HepG2 (cell line): ENCODE results near the gene SCARB2. TPM values are rescaled to one million over a fixed set of nuclear protein-coding genes. Genes with fewer than 3 reads are reported as not detected.

Source experiments
- ELF1 ChIP-seq: sonication (generic); formaldehyde crosslinking; IDR thresholded peaks from 2 replicates; pipeline ENCODE4 v1.4.0; 2020; ENCODE audit warnings: missing genetic modification reagents
- HNRNPUL1 ChIP-seq: fragments of 200-400 bp; formaldehyde crosslinking; IDR thresholded peaks from 2 replicates; pipeline ENCODE4 v1.6.1; 2017; ENCODE audit warnings: low read depth, mild to moderate bottlenecking, low read length, moderate library complexity
- XBP1 ChIP-seq: sonication (generic); formaldehyde crosslinking; IDR thresholded peaks from 2 replicates; pipeline ENCODE4 v1.5.0; 2020; ENCODE audit warnings: missing genetic modification reagents
- ZFYVE20 ChIP-seq: sonication (generic); formaldehyde crosslinking; IDR thresholded peaks from 2 replicates; pipeline ENCODE4 v1.8.0; 2023; ENCODE audit warnings: low read depth, mild to moderate bottlenecking, moderate library complexity, missing genetic modification reagents, borderline replicate concordance
- ZNF570 ChIP-seq: sonication (generic); formaldehyde crosslinking; IDR thresholded peaks from 2 replicates; pipeline ENCODE4 v1.4.0; 2020; ENCODE audit warnings: mild to moderate bottlenecking, missing genetic modification reagents, borderline replicate concordance
- ZNF749 ChIP-seq: sonication (generic); formaldehyde crosslinking; IDR thresholded peaks from 2 replicates; pipeline ENCODE4 v1.8.0; 2022; ENCODE audit warnings: mild to moderate bottlenecking, missing genetic modification reagents, moderate library complexity, borderline replicate concordance
- polyA plus RNA-seq, 8 experiments: library from polyadenylated mRNA; depleted of rRNA in 3 of 8; stranded (reverse) in 7 of 8; unstranded in 1 of 8; fragments of >200 nt; fragmentation: Illumina TruSeq in 4 of 8; extraction: Trizol in 4 of 8; gene quantifications; 2 replicates each; pipeline versions ENCODE4 v1.2.1 to v1.2.3, GENCODE V29; 2011 to 2016; ENCODE audit warnings: low read depth in 4 of 8, missing spikeins in 1 of 8, mixed read lengths in 1 of 8; ENCODE audit not compliant: insufficient read depth in 1 of 8
- total RNA-seq, 5 experiments: library from RNA; depleted of rRNA; stranded (reverse); fragments of >200 nt; fragmentation: Illumina TruSeq; extraction: Trizol; gene quantifications; 2 replicates each; pipeline ENCODE4 v1.2.3, GENCODE V29; 2016; ENCODE audit warnings: low read depth in 1 of 5
- TF ChIP-seq, protein P1 (sequence below), 2 experiments: sonication (generic) in 1 of 2; formaldehyde crosslinking in 1 of 2; IDR thresholded peaks; 2 replicates each; pipeline versions ENCODE4 v1.4.0 to v1.6.1; 2018 to 2020; ENCODE audit warnings: missing genetic modification reagents in 2 of 2, borderline replicate concordance in 1 of 2, low read depth in 1 of 2, mild to moderate bottlenecking in 1 of 2, missing biosample characterization in 1 of 2
- TF ChIP-seq, protein P2 (sequence below): sonication (generic); formaldehyde crosslinking; IDR thresholded peaks from 2 replicates; pipeline ENCODE4 v1.8.1; 2023; ENCODE audit warnings: missing genetic modification reagents, inconsistent platforms, borderline replicate concordance
- TF ChIP-seq, protein P3 (sequence below): sonication (generic); formaldehyde crosslinking; IDR thresholded peaks from 2 replicates; pipeline ENCODE4 v1.5.1; 2020; ENCODE audit warnings: mild to moderate bottlenecking, missing genetic modification reagents, moderate library complexity

SCARB2 gene
- total and polyA plus RNA-seq, 2 of the 13 experiments (the other 11 are each of a cell fraction or from before 2014, with no cell fraction given) = 40.6 to 43.4 TPM

DNA sequence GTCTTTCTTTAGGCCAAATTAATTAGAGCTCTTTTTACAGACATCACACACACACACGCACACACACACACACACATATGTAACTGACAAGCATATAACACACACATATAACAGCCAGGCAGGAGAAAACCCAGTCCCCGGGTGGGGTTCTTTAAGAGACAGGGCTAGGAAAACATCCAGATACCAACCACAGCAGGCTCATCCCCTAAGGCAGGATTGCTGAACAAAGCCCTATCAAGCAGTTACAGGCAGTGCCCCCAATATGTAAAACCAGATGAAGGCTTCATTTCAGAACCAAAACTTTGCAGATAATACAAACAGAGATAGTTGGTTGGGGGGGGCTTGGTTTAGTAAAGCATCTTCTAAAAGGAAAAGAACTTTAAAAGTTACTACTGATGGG is 19.9 kb upstream of the SCARB2 start (continued):
- TF ChIP-seq, protein P1, sequence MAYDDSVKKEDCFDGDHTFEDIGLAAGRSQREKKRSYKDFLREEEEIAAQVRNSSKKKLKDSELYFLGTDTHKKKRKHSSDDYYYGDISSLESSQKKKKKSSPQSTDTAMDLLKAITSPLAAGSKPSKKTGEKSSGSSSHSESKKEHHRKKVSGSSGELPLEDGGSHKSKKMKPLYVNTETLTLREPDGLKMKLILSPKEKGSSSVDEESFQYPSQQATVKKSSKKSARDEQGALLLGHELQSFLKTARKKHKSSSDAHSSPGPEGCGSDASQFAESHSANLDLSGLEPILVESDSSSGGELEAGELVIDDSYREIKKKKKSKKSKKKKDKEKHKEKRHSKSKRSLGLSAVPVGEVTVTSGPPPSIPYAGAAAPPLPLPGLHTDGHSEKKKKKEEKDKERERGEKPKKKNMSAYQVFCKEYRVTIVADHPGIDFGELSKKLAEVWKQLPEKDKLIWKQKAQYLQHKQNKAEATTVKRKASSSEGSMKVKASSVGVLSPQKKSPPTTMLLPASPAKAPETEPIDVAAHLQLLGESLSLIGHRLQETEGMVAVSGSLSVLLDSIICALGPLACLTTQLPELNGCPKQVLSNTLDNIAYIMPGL (CRISPR knock-in tag; IDR thresholded peaks at IDR 0.05; ENCODE audit: borderline replicate concordance in 1 of 2, low read depth in 1 of 2) = no peak
- TF ChIP-seq ZNF570 (CRISPR knock-in tag) (no peak), ELF1 (CRISPR knock-in tag) (no peak), HNRNPUL1 (no peak), XBP1 (CRISPR knock-in tag) (no peak), ZFYVE20 (CRISPR knock-in tag) (no peak), ZNF749 (CRISPR knock-in tag) (no peak)
- TF ChIP-seq, protein P2, sequence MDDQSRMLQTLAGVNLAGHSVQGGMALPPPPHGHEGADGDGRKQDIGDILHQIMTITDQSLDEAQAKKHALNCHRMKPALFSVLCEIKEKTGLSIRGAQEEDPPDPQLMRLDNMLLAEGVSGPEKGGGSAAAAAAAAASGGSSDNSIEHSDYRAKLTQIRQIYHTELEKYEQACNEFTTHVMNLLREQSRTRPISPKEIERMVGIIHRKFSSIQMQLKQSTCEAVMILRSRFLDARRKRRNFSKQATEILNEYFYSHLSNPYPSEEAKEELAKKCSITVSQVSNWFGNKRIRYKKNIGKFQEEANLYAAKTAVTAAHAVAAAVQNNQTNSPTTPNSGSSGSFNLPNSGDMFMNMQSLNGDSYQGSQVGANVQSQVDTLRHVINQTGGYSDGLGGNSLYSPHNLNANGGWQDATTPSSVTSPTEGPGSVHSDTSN = no peak
- TF ChIP-seq, protein P3, sequence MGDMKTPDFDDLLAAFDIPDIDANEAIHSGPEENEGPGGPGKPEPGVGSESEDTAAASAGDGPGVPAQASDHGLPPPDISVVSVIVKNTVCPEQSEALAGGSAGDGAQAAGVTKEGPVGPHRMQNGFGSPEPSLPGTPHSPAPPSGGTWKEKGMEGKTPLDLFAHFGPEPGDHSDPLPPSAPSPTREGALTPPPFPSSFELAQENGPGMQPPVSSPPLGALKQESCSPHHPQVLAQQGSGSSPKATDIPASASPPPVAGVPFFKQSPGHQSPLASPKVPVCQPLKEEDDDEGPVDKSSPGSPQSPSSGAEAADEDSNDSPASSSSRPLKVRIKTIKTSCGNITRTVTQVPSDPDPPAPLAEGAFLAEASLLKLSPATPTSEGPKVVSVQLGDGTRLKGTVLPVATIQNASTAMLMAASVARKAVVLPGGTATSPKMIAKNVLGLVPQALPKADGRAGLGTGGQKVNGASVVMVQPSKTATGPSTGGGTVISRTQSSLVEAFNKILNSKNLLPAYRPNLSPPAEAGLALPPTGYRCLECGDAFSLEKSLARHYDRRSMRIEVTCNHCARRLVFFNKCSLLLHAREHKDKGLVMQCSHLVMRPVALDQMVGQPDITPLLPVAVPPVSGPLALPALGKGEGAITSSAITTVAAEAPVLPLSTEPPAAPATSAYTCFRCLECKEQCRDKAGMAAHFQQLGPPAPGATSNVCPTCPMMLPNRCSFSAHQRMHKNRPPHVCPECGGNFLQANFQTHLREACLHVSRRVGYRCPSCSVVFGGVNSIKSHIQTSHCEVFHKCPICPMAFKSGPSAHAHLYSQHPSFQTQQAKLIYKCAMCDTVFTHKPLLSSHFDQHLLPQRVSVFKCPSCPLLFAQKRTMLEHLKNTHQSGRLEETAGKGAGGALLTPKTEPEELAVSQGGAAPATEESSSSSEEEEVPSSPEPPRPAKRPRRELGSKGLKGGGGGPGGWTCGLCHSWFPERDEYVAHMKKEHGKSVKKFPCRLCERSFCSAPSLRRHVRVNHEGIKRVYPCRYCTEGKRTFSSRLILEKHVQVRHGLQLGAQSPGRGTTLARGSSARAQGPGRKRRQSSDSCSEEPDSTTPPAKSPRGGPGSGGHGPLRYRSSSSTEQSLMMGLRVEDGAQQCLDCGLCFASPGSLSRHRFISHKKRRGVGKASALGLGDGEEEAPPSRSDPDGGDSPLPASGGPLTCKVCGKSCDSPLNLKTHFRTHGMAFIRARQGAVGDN (CRISPR knock-in tag) = no peak
